GM23338 (cell line): ENCODE data around the gene CPNE1. TPM values are rescaled to one million over a fixed set of nuclear protein-coding genes. Genes with fewer than 3 reads are reported as not detected.

Experiments used
- ATAC-seq: fragments of 200-7000 bp; cut with Tn5 transposase; 3 replicates; pipeline ENCODE4 v1.9.1; 2020
- DNase-seq: peaks from one replicate; pipeline ENCODE4 v3.0.0-alpha.2; 2015; ENCODE audit warnings: low spot score
- H2AFZ ChIP-seq: fragments of 200-600 bp; sonication (generic); 2 replicates; pipeline ENCODE4 v1.8.0; 2016; ENCODE audit warnings: antibody characterized with exemption, mild to moderate bottlenecking, moderate library complexity
- H3F3A ChIP-seq: fragments of 200-600 bp; sonication (generic); replicated peaks from 2 replicates; pipeline ENCODE4 v1.8.0; 2017; ENCODE audit warnings: antibody characterized with exemption, mixed run types, low read depth
- H3K27ac ChIP-seq: fragments of 200-600 bp; sonication (generic); 2 replicates; pipeline ENCODE4 v1.6.1; 2016; ENCODE audit warnings: low read depth
- H3K27me3 ChIP-seq: fragments of 200-600 bp; sonication (generic); 2 replicates; pipeline ENCODE4 v1.8.0; 2016; ENCODE audit warnings: mild to moderate bottlenecking, mixed run types, moderate library complexity; ENCODE audit not compliant: insufficient read depth
- H3K36me3 ChIP-seq: fragments of 200-600 bp; sonication (generic); 2 replicates; pipeline ENCODE4 v1.8.0; 2016; ENCODE audit warnings: mild to moderate bottlenecking; ENCODE audit not compliant: insufficient read depth
- H3K4me1 ChIP-seq: fragments of 200-600 bp; sonication (generic); 2 replicates; pipeline ENCODE4 v1.8.0; 2016; ENCODE audit warnings: mild to moderate bottlenecking, moderate library complexity; ENCODE audit not compliant: insufficient read depth
- H3K4me2 ChIP-seq: fragments of 200-600 bp; sonication (generic); 2 replicates; pipeline ENCODE4 v1.7.1; 2017; ENCODE audit warnings: mixed run types
- H3K4me3 ChIP-seq: fragments of 200-600 bp; sonication (generic); 2 replicates; pipeline ENCODE4 v1.6.1; 2016; ENCODE audit warnings: mixed run types
- H3K79me2 ChIP-seq: fragments of 200-600 bp; sonication (generic); replicated peaks from 2 replicates; pipeline ENCODE4 v1.8.0; 2017; ENCODE audit warnings: mild to moderate bottlenecking; ENCODE audit not compliant: insufficient read depth
- H3K9me2 ChIP-seq: fragments of 200-600 bp; sonication (generic); 2 replicates; pipeline ENCODE4 v1.8.0; 2017; ENCODE audit not compliant: insufficient read depth
- H4K20me1 ChIP-seq: fragments of 200-600 bp; sonication (generic); replicated peaks from 2 replicates; pipeline ENCODE4 v1.8.0; 2017; ENCODE audit warnings: mild to moderate bottlenecking; ENCODE audit not compliant: insufficient read depth
- H3K27ac Mint-ChIP-seq: 2 replicates; pipeline ENCODE4 v1.8.0; 2020; ENCODE audit warnings: inconsistent platforms, mild to moderate bottlenecking, moderate library complexity, mixed read lengths
- H3K27me3 Mint-ChIP-seq: 3 replicates; pipeline ENCODE4 v1.8.0; 2022; ENCODE audit warnings: low read depth, mild to moderate bottlenecking, moderate library complexity, mixed read lengths, inconsistent platforms; ENCODE audit not compliant: insufficient read depth, poor library complexity
- H3K36me3 Mint-ChIP-seq: 3 replicates; pipeline ENCODE4 v1.8.0; 2021; ENCODE audit warnings: low read depth, mild to moderate bottlenecking, inconsistent platforms, moderate library complexity, mixed read lengths
- H3K4me1 Mint-ChIP-seq: 3 replicates; pipeline ENCODE4 v1.8.0; 2020; ENCODE audit warnings: mild to moderate bottlenecking, inconsistent platforms, mixed read lengths
- H3K4me3 Mint-ChIP-seq: 3 replicates; pipeline ENCODE4 v1.8.0; 2021; ENCODE audit warnings: moderate library complexity, mild to moderate bottlenecking, inconsistent platforms, mixed read lengths
- H3K9me3 Mint-ChIP-seq: 3 replicates; pipeline ENCODE4 v1.8.0; 2020; ENCODE audit warnings: moderate library complexity, mild to moderate bottlenecking, inconsistent platforms, mixed read lengths
- CREB1 ChIP-seq: fragments of 250-450 bp; sonication (Bioruptor Pico); IDR thresholded peaks from 2 replicates; pipeline ENCODE4 v1.5.0; 2020; ENCODE audit warnings: low read depth, mild to moderate bottlenecking, moderate library complexity
- ETS1 ChIP-seq: IDR thresholded peaks from 2 replicates; pipeline ENCODE4 v1.6.1; 2016; ENCODE audit warnings: antibody characterized with exemption
- EZH2phosphoT487 ChIP-seq: fragments of 200-600 bp; sonication (generic); IDR thresholded peaks from one replicate; pipeline ENCODE4 v1.8.1; 2018; ENCODE audit warnings: antibody characterized with exemption; ENCODE audit not compliant: unreplicated experiment
- JUNB ChIP-seq: IDR thresholded peaks from one replicate; pipeline ENCODE4 v1.6.1; 2016; ENCODE audit warnings: antibody characterized with exemption; ENCODE audit not compliant: unreplicated experiment
- NANOG ChIP-seq: IDR thresholded peaks from 2 replicates; pipeline ENCODE4 v1.6.1; 2016; ENCODE audit warnings: antibody characterized with exemption, borderline replicate concordance
- POLR2AphosphoS5 ChIP-seq: IDR thresholded peaks from 2 replicates; pipeline ENCODE4 v1.6.1; 2016; ENCODE audit warnings: antibody characterized with exemption, low read depth
- REST ChIP-seq: IDR thresholded peaks from one replicate; pipeline ENCODE4 v1.6.1; 2018; ENCODE audit warnings: antibody characterized with exemption; ENCODE audit not compliant: unreplicated experiment
- ZNF114 ChIP-seq: fragments of 250-450 bp; sonication (Bioruptor Pico); IDR thresholded peaks from 2 replicates; pipeline ENCODE4 v1.5.0; 2020; ENCODE audit warnings: mild to moderate bottlenecking, moderate library complexity
- ZNF331 ChIP-seq: fragments of 250-450 bp; sonication (Bioruptor Pico); IDR thresholded peaks from 2 replicates; pipeline ENCODE4 v1.5.0; 2020; ENCODE audit warnings: low read depth, mild to moderate bottlenecking, moderate library complexity
- polyA plus RNA-seq: library from polyadenylated mRNA; unstranded; fragments of >200 nt; fragmentation: Nextera tagmentation; extraction: Ambion mirVana; gene quantifications from 2 replicates; pipeline ENCODE4 v1.2.1, GENCODE V29; 2016
- total RNA-seq: library from RNA; depleted of rRNA; stranded (reverse); fragments of >200 nt; shearing (Covaris generic); gene quantifications from 2 replicates; pipeline ENCODE4 v1.2.3, GENCODE V29; 2014
- TF ChIP-seq, protein P1 (sequence below), 2 experiments: fragments of 200-600 bp in 1 of 2; sonication (generic) in 1 of 2; conservative IDR thresholded peaks; 2 replicates each; pipeline versions ENCODE4 v1.5.1 to v1.6.1; 2016 to 2017; ENCODE audit warnings: antibody characterized with exemption in 2 of 2, low read depth in 2 of 2, mild to moderate bottlenecking in 2 of 2, moderate library complexity in 1 of 2

Gene CPNE1
- total and polyA plus RNA-seq, 2 experiments from 2014 or later: 189 to 196 TPM

- H3K36me3 ChIP-seq: peaks cover 12% of the 10 kb centered on the region
- no peaks in the 10 kb centered on the region for H3K9me3 Mint-ChIP-seq
- no peak overlapping the region for H3K4me3 Mint-ChIP-seq
- peaks cover 30% of the 10 kb centered on the region for H3K27me3 Mint-ChIP-seq
- no peak overlapping the region for H3K4me3 ChIP-seq
- no peak overlapping the region for H3K27ac Mint-ChIP-seq
- ATAC-seq (no peak), DNase-seq (peak; percentile 67)
- H3K9me2 ChIP-seq: no peaks in the 10 kb centered on the region
- peaks cover 14% of the 10 kb centered on the region for H3K4me1 Mint-ChIP-seq
- no peak overlapping the region for H3K4me2 ChIP-seq
- H3K79me2 ChIP-seq: no peaks in the 10 kb centered on the region
- H4K20me1 ChIP-seq: no peaks in the 10 kb centered on the region; the same call in 1 of the 2 replicates
- peaks cover 11% of the 10 kb centered on the region for H3K27me3 ChIP-seq
- TF ChIP-seq EZH2phosphoT487: no peak
- TF ChIP-seq, protein P1, sequence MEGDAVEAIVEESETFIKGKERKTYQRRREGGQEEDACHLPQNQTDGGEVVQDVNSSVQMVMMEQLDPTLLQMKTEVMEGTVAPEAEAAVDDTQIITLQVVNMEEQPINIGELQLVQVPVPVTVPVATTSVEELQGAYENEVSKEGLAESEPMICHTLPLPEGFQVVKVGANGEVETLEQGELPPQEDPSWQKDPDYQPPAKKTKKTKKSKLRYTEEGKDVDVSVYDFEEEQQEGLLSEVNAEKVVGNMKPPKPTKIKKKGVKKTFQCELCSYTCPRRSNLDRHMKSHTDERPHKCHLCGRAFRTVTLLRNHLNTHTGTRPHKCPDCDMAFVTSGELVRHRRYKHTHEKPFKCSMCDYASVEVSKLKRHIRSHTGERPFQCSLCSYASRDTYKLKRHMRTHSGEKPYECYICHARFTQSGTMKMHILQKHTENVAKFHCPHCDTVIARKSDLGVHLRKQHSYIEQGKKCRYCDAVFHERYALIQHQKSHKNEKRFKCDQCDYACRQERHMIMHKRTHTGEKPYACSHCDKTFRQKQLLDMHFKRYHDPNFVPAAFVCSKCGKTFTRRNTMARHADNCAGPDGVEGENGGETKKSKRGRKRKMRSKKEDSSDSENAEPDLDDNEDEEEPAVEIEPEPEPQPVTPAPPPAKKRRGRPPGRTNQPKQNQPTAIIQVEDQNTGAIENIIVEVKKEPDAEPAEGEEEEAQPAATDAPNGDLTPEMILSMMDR (conservative IDR thresholded peaks at IDR 0.05; ENCODE audit: low read depth in 2 of 2): peak; percentile 19 to 33; a peak in 3 of 4 replicates
- H2AFZ ChIP-seq: no peak overlapping the region
- no peak overlapping the region for H3K27ac ChIP-seq
- H3F3A ChIP-seq: peaks cover 23% of the 10 kb centered on the region
- peaks cover 21% of the 10 kb centered on the region for H3K4me1 ChIP-seq
- H3K36me3 Mint-ChIP-seq: peaks cover 17% of the 10 kb centered on the region
These were observed 43.1 kb downstream of the CPNE1 start for GRCh38 chr20:35621560-35621946.

DNA sequence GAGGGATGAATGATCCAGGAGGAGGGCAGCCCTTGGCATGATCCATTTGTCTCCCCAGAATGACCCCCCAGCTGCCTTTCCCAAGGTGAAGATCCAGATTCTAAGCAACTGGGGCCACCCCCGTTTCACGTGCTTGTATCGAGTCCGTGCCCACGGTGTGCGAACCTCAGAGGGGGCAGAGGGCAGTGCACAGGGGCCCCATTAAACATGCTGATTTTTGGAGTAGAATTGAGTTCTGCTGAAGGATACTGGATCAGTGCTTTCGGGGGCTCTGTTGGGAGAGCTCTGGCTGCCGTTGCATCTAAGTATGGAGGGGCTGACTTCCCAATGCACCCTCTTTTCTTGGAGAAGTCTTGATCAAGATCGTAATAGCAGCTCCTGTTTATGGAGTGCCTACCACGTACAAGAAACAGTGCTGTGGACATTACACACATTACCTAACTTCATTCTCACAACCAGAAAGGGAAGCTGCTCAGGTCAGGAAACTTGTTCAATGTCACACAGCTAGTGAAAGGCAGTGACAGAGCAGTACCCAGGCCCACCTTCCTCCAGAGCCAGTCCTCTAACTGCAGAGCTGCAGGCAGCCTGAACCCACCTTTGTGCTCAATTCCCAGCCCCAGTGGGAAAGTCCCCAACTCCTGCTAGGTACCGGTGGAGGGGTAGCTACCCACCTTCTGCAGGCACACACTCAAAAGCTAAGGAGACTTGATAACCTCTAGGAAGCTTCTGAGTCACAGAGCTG is 43.7 kb downstream of the CPNE1 start:
- Histone ChIP-seq H3K27me3 (peaks cover 11% of the 10 kb centered on the region), H3K36me3 (peaks cover 12% of the 10 kb centered on the region), H3K27ac (no peak overlapping the region), H2AFZ (no peak overlapping the region), H3F3A (peaks cover 23% of the 10 kb centered on the region), H4K20me1 (no peaks in the 10 kb centered on the region; the same call in 1 of the 2 replicates), H3K4me2 (no peak overlapping the region), H3K79me2 (no peaks in the 10 kb centered on the region), H3K9me2 (no peaks in the 10 kb centered on the region), H3K4me3 (no peak overlapping the region), H3K4me1 (peaks cover 21% of the 10 kb centered on the region)
- peaks cover 11% of the 10 kb centered on the region for H3K36me3 Mint-ChIP-seq
- H3K27ac Mint-ChIP-seq: no peak overlapping the region
- no peak overlapping the region for H3K4me3 Mint-ChIP-seq
- DNase-seq (no peak), ATAC-seq (no peak)
- H3K27me3 Mint-ChIP-seq: peaks cover 31% of the 10 kb centered on the region
- peaks cover 14% of the 10 kb centered on the region for H3K4me1 Mint-ChIP-seq
- H3K9me3 Mint-ChIP-seq: no peaks in the 10 kb centered on the region
- TF ChIP-seq POLR2AphosphoS5 (no peak), REST (no peak), ZNF114 (no peak), ZNF331 (CRISPR knock-in tag) (no peak), NANOG (no peak), JUNB (no peak), ETS1 (no peak), EZH2phosphoT487 (no peak), CREB1 (no peak)
- TF ChIP-seq, protein P1 (conservative IDR thresholded peaks at IDR 0.05; ENCODE audit: low read depth in 2 of 2): no peak
